HG03135 (cell line): ENCODE measurements around the gene CCDC154.
"Not testable (repeated sequence)": the region's sequence is repeated elsewhere in the genome, so short reads cannot be mapped to it uniquely, and the experiment has no call there.

ENCODE experiments used
- ATAC-seq: cut with Tn5 transposase; IDR thresholded peaks from one replicate; pipeline ENCODE4 v1.9.1; 2021; ENCODE audit warnings: mild to moderate bottlenecking, moderate library complexity; ENCODE audit not compliant: unreplicated experiment

Gene CCDC154

GRCh38 chr16:1439699-1440074, 4.7 kb downstream of the CCDC154 start:
- ATAC-seq: not testable (repeated sequence)

GRCh38 chr16:1439058-1439698, 5.2 kb downstream of the CCDC154 start:
- ATAC-seq: no peak

- no peak for ATAC-seq
Measured at GRCh38 chr16:1438229-1439057, 5.9 kb downstream of the CCDC154 start.

GRCh38 chr16:1437606-1438005, 6.8 kb downstream of the CCDC154 start:
- no peak for ATAC-seq

- no peak for ATAC-seq
Measured at GRCh38 chr16:1436731-1437355, 7.5 kb downstream of the CCDC154 start.

GRCh38 chr16:1435921-1436697, 8.2 kb downstream of the CCDC154 start:
- no peak for ATAC-seq

GRCh38 chr16:1434644-1435592, 9.4 kb downstream of the CCDC154 start:
- no peak for ATAC-seq

GRCh38 chr16:1433756-1434155, 10.6 kb downstream of the CCDC154 start:
- no peak for ATAC-seq

GRCh38 chr16:1433263-1433560, 11.1 kb downstream of the CCDC154 start:
- no peak for ATAC-seq

GRCh38 chr16:1432388-1433262, 11.7 kb downstream of the CCDC154 start:
- no peak for ATAC-seq

GRCh38 chr16:1431497-1432270, 12.7 kb downstream of the CCDC154 start:
- ATAC-seq: no peak

- no peak for ATAC-seq
Measured at GRCh38 chr16:1430759-1431496, 13.4 kb downstream of the CCDC154 start, which contains the start of gene PERCC1. TSS of gene PERCC1 (plus strand) at chr16:1431078. CDS start at chr16:1432594, 1,516 bp downstream.

GRCh38 chr16:1430214-1430758, 14.1 kb downstream of the CCDC154 start:
- ATAC-seq: no peak

- no peak for ATAC-seq
Measured at GRCh38 chr16:1429631-1430030, 14.7 kb downstream of the CCDC154 start.

- ATAC-seq: no peak
Measured at GRCh38 chr16:1429012-1429411, 15.3 kb downstream of the CCDC154 start.

- ATAC-seq: no peak
Measured at GRCh38 chr16:1428511-1428910, 15.8 kb downstream of the CCDC154 start.
